A673 (cell line): Measurements from ENCODE around the gene ABHD15. TPM values are rescaled to one million over a fixed set of nuclear protein-coding genes. Genes with fewer than 3 reads are reported as not detected.

Experiments used
- BruUV-seq: library from RNA; stranded (reverse); fragments of 400-500 nt; replicated peaks from 2 replicates; lab custom pipeline; 2021; lab: Mats Ljungman, UMichigan
- CTCF ChIA-PET: fragments of 300-600 bp; sonication (Branson Sonifier 250); formaldehyde crosslinking; loops from one replicate; lab custom pipeline; 2022; ENCODE audit warnings: antibody characterized with exemption; lab: Charles Lee
- POLR2A ChIA-PET: fragments of 300-600 bp; sonication (Branson Sonifier 250); formaldehyde crosslinking; loops from one replicate; lab custom pipeline; 2022; ENCODE audit warnings: antibody characterized with exemption; ENCODE audit not compliant: low non-redundant PET; lab: Charles Lee
- DNase-seq: peaks from one replicate; pipeline ENCODE4 v3.0.0-alpha.2; 2015; ENCODE audit warnings: low spot score
- H3K27ac ChIP-seq: fragments of 200-600 bp; sonication (generic); 2 replicates; pipeline ENCODE4 v1.5.1; 2016; ENCODE audit warnings: mixed run types, low read depth, mild to moderate bottlenecking, mixed read lengths, antibody characterized with exemption, low read length; ENCODE audit not compliant: poor library complexity, severe bottlenecking
- H3K27me3 ChIP-seq: fragments of 200-600 bp; sonication (generic); replicated peaks from 2 replicates; pipeline ENCODE4 v1.6.1; 2017; ENCODE audit warnings: mixed run types, low read depth, mild to moderate bottlenecking, mixed read lengths, antibody characterized with exemption, low read length; ENCODE audit not compliant: insufficient read depth, poor library complexity
- H3K36me3 ChIP-seq: fragments of 200-600 bp; sonication (generic); 2 replicates; pipeline ENCODE4 v1.6.1; 2016; ENCODE audit warnings: mixed run types, mild to moderate bottlenecking, mixed read lengths, antibody characterized with exemption, low read length; ENCODE audit not compliant: insufficient read depth, poor library complexity, severe bottlenecking
- H3K4me1 ChIP-seq: fragments of 200-600 bp; sonication (generic); 2 replicates; pipeline ENCODE4 v1.6.1; 2017; ENCODE audit warnings: mixed run types, mild to moderate bottlenecking, mixed read lengths, antibody characterized with exemption, low read length; ENCODE audit not compliant: insufficient read depth, poor library complexity, severe bottlenecking
- H3K4me3 ChIP-seq: fragments of 200-600 bp; sonication (generic); 2 replicates; pipeline ENCODE4 v1.5.1; 2016; ENCODE audit warnings: low read depth, mixed run types, mild to moderate bottlenecking, mixed read lengths, low read length; ENCODE audit not compliant: poor library complexity, severe bottlenecking
- H3K9me3 ChIP-seq: fragments of 200-600 bp; sonication (generic); 2 replicates; pipeline ENCODE4 v1.6.1; 2016; ENCODE audit warnings: mixed run types, low read depth, mild to moderate bottlenecking, mixed read lengths, antibody characterized with exemption, low read length; ENCODE audit not compliant: poor library complexity, severe bottlenecking
- CTCF ChIP-seq: fragments of 300-800, 200-600 bp; sonication (generic); conservative IDR thresholded peaks from 2 replicates; pipeline ENCODE4 v1.5.1; 2017; ENCODE audit warnings: low read depth, mild to moderate bottlenecking, antibody characterized with exemption, low read length, moderate library complexity, mixed read lengths
- EZH2 ChIP-seq: fragments of 200-600 bp; sonication (generic); IDR thresholded peaks from 2 replicates; pipeline ENCODE4 v1.6.1; 2017; ENCODE audit warnings: borderline replicate concordance, low read depth, mild to moderate bottlenecking, mixed read lengths, antibody characterized with exemption, low read length; ENCODE audit not compliant: poor library complexity, severe bottlenecking
- intact Hi-C: fragments of 100-400 bp; cut with micrococcal nuclease; formaldehyde crosslinking; loops from one replicate; pipeline ENCODE4 v1.10.0; 2022; ENCODE audit not compliant: unreplicated experiment
- total RNA-seq: library from RNA; stranded (reverse); gene quantifications from 2 replicates; pipeline ENCODE4 v1.2.3, GENCODE V29; 2021

Gene ABHD15
- total RNA-seq, 1 experiment from 2014 or later, result 5.4 TPM

DNA sequence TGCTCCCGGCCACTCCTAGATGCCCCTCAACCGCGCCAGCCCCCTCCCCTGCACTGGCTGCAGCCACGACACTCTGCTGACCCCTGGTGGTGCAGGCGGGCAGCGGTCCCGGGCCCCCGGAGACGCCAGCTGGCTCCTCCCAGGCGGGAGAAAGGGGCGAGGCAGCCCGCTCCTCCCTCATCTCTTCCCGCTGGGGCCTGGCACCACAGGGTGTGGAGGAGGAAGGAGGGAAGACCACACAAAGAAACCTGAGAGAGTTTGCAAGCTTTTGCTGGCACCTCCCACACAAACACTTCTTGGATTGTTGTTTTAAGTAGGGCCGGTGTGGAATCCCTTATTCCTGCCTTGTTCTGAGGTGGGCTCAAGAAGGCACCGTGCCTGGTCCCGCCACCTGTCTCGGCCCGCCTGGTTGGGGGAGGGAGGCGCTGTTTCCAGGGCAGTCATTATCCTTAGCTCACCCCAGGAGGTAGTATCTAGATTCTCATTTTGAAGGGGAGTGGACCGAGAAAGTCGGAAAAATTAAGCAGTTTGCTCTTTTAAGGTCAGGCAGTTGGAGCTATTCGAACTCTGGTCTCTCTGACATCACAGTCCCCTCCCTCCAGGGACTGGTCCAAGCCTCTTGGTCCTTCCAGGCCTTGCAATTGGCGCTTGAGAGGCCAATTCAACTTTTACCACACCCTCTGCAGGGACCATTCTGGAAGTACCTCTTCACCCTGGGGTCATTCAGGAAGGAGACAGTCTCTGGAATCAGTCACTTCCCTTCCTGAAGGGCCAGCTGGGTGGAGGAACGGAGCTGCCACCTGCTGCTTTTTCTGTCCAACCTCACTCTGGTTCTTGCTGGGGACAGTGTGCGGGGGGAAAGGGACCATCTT lies 25.1 kb upstream of the ABHD15 start:
- H3K9me3 ChIP-seq, result no peaks in the 10 kb centered on the region
- POLR2A ChIA-PET, result interaction anchor here (0.6 to 1.0 kb wide), 5 partner anchors 12 to 25 kb away, joined by 3 to 17 read pairs (median 4); partner anchors contain the start of gene ABHD15
- intact Hi-C loops, result loop anchor here (1.0 kb wide), 2 partner anchors 12 to 24 kb away; partner anchors contain the start of gene TP53I13
- peak overlapping the region; percentile 83 for H3K27ac ChIP-seq
- peak; percentile 98 for DNase-seq
- peaks cover 72% of the 10 kb centered on the region for H3K4me1 ChIP-seq
- BruUV-seq, result no TSS peak
- peak overlapping the region; percentile 97 for H3K4me3 ChIP-seq
- no peaks in the 10 kb centered on the region for H3K27me3 ChIP-seq
- TF ChIP-seq EZH2, result no peak
- TF ChIP-seq CTCF, result peak; percentile 99
- CTCF ChIA-PET, result interaction anchor here (0.5 to 2.6 kb wide), 15 partner anchors 13 to 886 kb away, joined by 3 to 16 read pairs (median 4); no protein-coding TSS in a partner anchor
- no peaks in the 10 kb centered on the region for H3K36me3 ChIP-seq

- intact Hi-C loops, result loop anchor here (1.0 kb wide), 2 partner anchors 11 to 23 kb away; partner anchors contain the start of gene TP53I13
- no peak for TF ChIP-seq EZH2
- TF ChIP-seq CTCF, result no peak
- CTCF ChIA-PET, result interaction anchor here (0.6 to 2.6 kb wide), 11 partner anchors 12 to 887 kb away, joined by 3 to 16 read pairs (median 4); no protein-coding TSS in a partner anchor
- H3K9me3 ChIP-seq, result no peaks in the 10 kb centered on the region
- POLR2A ChIA-PET, result interaction anchor here (0.6 to 1.0 kb wide), 2 partner anchors 11 to 24 kb away, joined by 3 to 5 read pairs; no protein-coding TSS in a partner anchor
- peak overlapping the region; percentile 97 for H3K4me3 ChIP-seq
- no peak for DNase-seq
- H3K4me1 ChIP-seq, result peaks cover 70% of the 10 kb centered on the region
- H3K36me3 ChIP-seq, result no peaks in the 10 kb centered on the region
- no TSS peak for BruUV-seq
- peak overlapping the region; percentile 83 for H3K27ac ChIP-seq
- no peaks in the 10 kb centered on the region for H3K27me3 ChIP-seq
Measured at GRCh38 chr17:29591146-29591736, 24.4 kb upstream of the ABHD15 start.

GRCh38 chr17:29590411-29591145 lies 23.7 kb upstream of the ABHD15 start:
- intact Hi-C loops, result loop anchor here (1.0 kb wide), 2 partner anchors 10 to 22 kb away; partner anchors contain the start of gene TP53I13
- H3K4me3 ChIP-seq, result peak overlapping the region; percentile 97
- H3K9me3 ChIP-seq, result no peaks in the 10 kb centered on the region
- DNase-seq, result peak; percentile 87
- CTCF ChIA-PET, result interaction anchor here (0.6 to 2.6 kb wide), 3 partner anchors 27 to 442 kb away, joined by 6 to 16 read pairs (median 9); no protein-coding TSS in a partner anchor
- TF ChIP-seq CTCF, result no peak
- no peak for TF ChIP-seq EZH2
- BruUV-seq, result no TSS peak
- no peaks in the 10 kb centered on the region for H3K27me3 ChIP-seq
- peaks cover 68% of the 10 kb centered on the region for H3K4me1 ChIP-seq
- POLR2A ChIA-PET, result no interaction called here
- peak overlapping the region; percentile 83 for H3K27ac ChIP-seq
- no peaks in the 10 kb centered on the region for H3K36me3 ChIP-seq
